ENCODE data around the gene GRM7.

Gene GRM7

DNA sequence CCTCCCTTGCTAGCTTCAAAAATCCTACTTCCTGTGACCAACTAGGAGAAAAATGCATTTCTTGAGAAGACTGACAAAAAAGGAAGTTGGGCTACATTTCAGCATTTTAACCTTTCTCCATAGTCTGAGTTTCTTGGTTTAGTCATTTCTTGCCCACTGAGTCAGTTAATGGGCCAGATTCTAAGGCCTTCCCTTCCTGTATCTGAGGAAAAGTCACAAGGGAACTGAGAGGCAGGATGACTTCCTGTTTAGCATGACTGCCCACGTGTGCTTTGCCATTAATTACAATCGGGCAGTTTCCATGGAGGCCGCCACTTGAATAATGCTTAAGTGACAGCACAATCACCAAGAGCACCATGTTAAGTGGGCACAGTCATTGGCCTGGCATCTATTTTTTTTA, 846.3 kb downstream of the GRM7 start:
- no peaks in the 10 kb centered on the region for H3K27me3 ChIP-seq (ENCODE audit: control insufficient read depth, low read length)
- no peaks in the 10 kb centered on the region for H4K20me1 ChIP-seq (ENCODE audit: control insufficient read depth, insufficient read depth, low read depth, low read length)
- H3K4me2 ChIP-seq (ENCODE audit: low read length): no peak overlapping the region
- H3K27ac ChIP-seq (ENCODE audit: low read depth, low read length): no peak overlapping the region
- no peaks in the 10 kb centered on the region for H3K79me2 ChIP-seq (ENCODE audit: control insufficient read depth, low read length)
- no peak for TF ChIP-seq CTCF (IDR thresholded peaks at IDR 0.05; ENCODE audit: low read depth, low read length, poor library complexity, severe bottlenecking)
- TF ChIP-seq EZH2phosphoT487 (IDR thresholded peaks at IDR 0.05; ENCODE audit: borderline replicate concordance, low read length): no peak
- no peaks in the 10 kb centered on the region for H3K36me3 ChIP-seq (ENCODE audit: control insufficient read depth, low read length)
- H3K9me2 ChIP-seq (replicated peaks; ENCODE audit: control insufficient read depth, low read length): no peaks in the 10 kb centered on the region
- no peaks in the 10 kb centered on the region for H3F3A ChIP-seq (ENCODE audit: control insufficient read depth, insufficient read depth)
- H3K4me3 ChIP-seq (ENCODE audit: low read length): no peak overlapping the region
- no peaks in the 10 kb centered on the region for H3K4me1 ChIP-seq (ENCODE audit: control insufficient read depth, low read length)
- H3K9me3 ChIP-seq (ENCODE audit: control insufficient read depth, insufficient read depth, low read length): no peaks in the 10 kb centered on the region

DNA sequence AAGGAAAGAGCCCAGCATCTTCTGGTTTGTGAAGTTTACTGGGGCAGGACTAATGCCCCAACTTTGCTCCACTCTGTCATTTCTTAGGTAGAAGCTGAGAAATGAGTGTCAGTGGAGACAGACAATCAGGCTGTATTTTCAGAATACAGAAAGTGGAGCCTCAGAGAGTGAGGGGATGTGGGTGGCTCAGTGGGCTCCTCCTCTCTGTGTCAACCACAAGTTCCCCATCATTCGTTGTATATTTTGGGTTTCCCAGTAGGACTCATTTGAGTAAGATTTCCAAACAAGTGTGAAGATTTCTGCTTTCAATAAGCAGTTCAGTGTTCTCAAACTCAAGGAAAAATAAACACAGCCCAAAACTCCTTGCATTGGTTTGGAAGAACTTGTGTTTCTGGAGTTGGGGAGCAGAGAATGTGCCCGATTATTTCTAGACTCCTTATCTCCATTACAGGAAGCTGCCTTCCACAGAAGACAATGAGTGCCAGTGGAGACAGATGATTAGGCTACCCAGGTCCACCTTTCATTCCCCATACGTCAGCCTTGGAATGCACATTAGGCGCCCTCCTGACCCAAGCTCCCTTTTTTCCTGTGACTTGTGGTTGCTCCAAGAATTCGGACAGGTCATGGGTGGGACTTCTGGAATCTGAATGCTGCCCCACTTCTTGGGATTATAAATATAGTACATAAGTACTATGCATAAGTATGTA, 848.6 kb downstream of the GRM7 start:
- no peak overlapping the region for H3K4me3 ChIP-seq (ENCODE audit: low read length)
- no peak overlapping the region for H3K4me2 ChIP-seq (ENCODE audit: low read length)
- no peaks in the 10 kb centered on the region for H3K9me3 ChIP-seq (ENCODE audit: control insufficient read depth, insufficient read depth, low read length)
- TF ChIP-seq EZH2phosphoT487 (IDR thresholded peaks at IDR 0.05; ENCODE audit: borderline replicate concordance, low read length) (no peak), CTCF (IDR thresholded peaks at IDR 0.05; ENCODE audit: low read depth, low read length, poor library complexity, severe bottlenecking) (no peak)
- H3F3A ChIP-seq (ENCODE audit: control insufficient read depth, insufficient read depth): no peaks in the 10 kb centered on the region
- no peaks in the 10 kb centered on the region for H3K27me3 ChIP-seq (ENCODE audit: control insufficient read depth, low read length)
- H3K9me2 ChIP-seq (replicated peaks; ENCODE audit: control insufficient read depth, low read length): no peaks in the 10 kb centered on the region
- no peak overlapping the region for H3K27ac ChIP-seq (ENCODE audit: low read depth, low read length)
- H3K36me3 ChIP-seq (ENCODE audit: control insufficient read depth, low read length): no peaks in the 10 kb centered on the region
- H3K79me2 ChIP-seq (ENCODE audit: control insufficient read depth, low read length): no peaks in the 10 kb centered on the region
- H3K4me1 ChIP-seq (ENCODE audit: control insufficient read depth, low read length): no peaks in the 10 kb centered on the region
- H4K20me1 ChIP-seq (ENCODE audit: control insufficient read depth, insufficient read depth, low read depth, low read length): no peaks in the 10 kb centered on the region

DNA sequence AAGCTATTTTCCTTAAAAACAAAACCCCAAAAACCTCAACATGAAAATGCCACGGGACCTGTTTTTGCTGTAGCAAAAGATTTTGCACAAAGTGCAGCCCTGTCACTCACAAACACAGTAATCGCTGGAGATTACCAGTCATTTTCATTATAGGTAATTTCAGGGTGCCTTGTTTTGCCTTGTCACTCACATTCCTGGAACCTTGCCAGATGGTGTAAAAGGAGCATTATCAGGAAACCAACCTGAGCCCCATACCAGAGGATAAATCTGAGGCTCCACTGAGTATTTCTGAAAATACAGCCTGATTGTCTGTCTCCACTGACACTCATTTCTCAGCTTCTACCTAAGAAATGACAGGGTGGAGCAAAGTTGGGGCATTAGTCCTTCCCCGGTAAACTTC, 849.4 kb downstream of the GRM7 start:
- H3K27me3 ChIP-seq (ENCODE audit: control insufficient read depth, low read length): no peaks in the 10 kb centered on the region
- H3F3A ChIP-seq (ENCODE audit: control insufficient read depth, insufficient read depth): no peaks in the 10 kb centered on the region
- H3K9me2 ChIP-seq (replicated peaks; ENCODE audit: control insufficient read depth, low read length): no peaks in the 10 kb centered on the region
- no peaks in the 10 kb centered on the region for H3K36me3 ChIP-seq (ENCODE audit: control insufficient read depth, low read length)
- no peak overlapping the region for H3K4me2 ChIP-seq (ENCODE audit: low read length)
- H3K79me2 ChIP-seq (ENCODE audit: control insufficient read depth, low read length): no peaks in the 10 kb centered on the region
- H3K4me3 ChIP-seq (ENCODE audit: low read length): no peak overlapping the region
- H3K9me3 ChIP-seq (ENCODE audit: control insufficient read depth, insufficient read depth, low read length): no peaks in the 10 kb centered on the region
- no peak for TF ChIP-seq EZH2phosphoT487 (IDR thresholded peaks at IDR 0.05; ENCODE audit: borderline replicate concordance, low read length)
- TF ChIP-seq CTCF (IDR thresholded peaks at IDR 0.05; ENCODE audit: low read depth, low read length, poor library complexity, severe bottlenecking): no peak
- no peaks in the 10 kb centered on the region for H4K20me1 ChIP-seq (ENCODE audit: control insufficient read depth, insufficient read depth, low read depth, low read length)
- H3K4me1 ChIP-seq (ENCODE audit: control insufficient read depth, low read length): no peaks in the 10 kb centered on the region
- no peak overlapping the region for H3K27ac ChIP-seq (ENCODE audit: low read depth, low read length)

Data from DOHH2 (cell line).